IPS-18a (cell line): Measurements from ENCODE around the gene TMEM9.

Experiments used
- H3K27ac ChIP-seq: one replicate; pipeline ENCODE4 v1.5.1; 2013; ENCODE audit warnings: low read length
- H3K27me3 ChIP-seq: one replicate; pipeline ENCODE4 v1.6.1; 2013; ENCODE audit warnings: mild to moderate bottlenecking, low read length; ENCODE audit not compliant: control insufficient read depth, insufficient read depth
- H3K36me3 ChIP-seq: one replicate; pipeline ENCODE4 v1.6.1; 2013; ENCODE audit warnings: low read depth, low read length; ENCODE audit not compliant: control insufficient read depth
- H3K4me1 ChIP-seq: one replicate; pipeline ENCODE4 v1.6.1; 2013; ENCODE audit warnings: low read depth, low read length; ENCODE audit not compliant: control insufficient read depth
- H3K4me3 ChIP-seq: one replicate; pipeline ENCODE4 v1.5.1; 2013; ENCODE audit warnings: low read length
- H3K9ac ChIP-seq: one replicate; pipeline ENCODE4 v1.6.1; 2013; ENCODE audit warnings: mild to moderate bottlenecking, low read length, moderate library complexity
- H3K9me3 ChIP-seq: one replicate; pipeline ENCODE4 v1.6.1; 2013; ENCODE audit warnings: low read depth, low read length; ENCODE audit not compliant: control insufficient read depth

Gene TMEM9

DNA sequence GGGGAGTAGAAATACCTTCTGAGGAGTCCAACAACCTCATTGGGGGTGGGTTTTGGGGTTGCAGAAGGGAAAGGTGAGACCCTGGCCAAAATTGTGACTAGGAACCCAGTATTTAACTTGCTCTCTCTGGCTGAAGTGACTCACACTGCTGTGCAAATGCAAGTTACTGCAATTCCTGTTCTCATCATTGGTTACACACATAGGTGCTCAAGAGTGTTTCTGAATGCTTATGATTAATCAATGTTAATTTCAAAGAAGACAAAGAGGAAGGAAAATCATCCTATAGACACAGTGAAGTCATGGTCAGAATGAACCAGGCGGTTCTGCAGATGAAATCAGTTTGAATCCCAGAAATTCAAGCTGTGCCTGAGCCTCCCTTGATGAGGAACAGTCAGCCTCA is 30.4 kb downstream of the TMEM9 start:
- no peak overlapping the region for H3K27ac ChIP-seq
- H3K4me1 ChIP-seq: peaks cover 2% of the 10 kb centered on the region
- no peaks in the 10 kb centered on the region for H3K36me3 ChIP-seq
- H3K27me3 ChIP-seq: no peaks in the 10 kb centered on the region
- no peak overlapping the region for H3K9ac ChIP-seq
- no peaks in the 10 kb centered on the region for H3K9me3 ChIP-seq
- H3K4me3 ChIP-seq: no peak overlapping the region

DNA sequence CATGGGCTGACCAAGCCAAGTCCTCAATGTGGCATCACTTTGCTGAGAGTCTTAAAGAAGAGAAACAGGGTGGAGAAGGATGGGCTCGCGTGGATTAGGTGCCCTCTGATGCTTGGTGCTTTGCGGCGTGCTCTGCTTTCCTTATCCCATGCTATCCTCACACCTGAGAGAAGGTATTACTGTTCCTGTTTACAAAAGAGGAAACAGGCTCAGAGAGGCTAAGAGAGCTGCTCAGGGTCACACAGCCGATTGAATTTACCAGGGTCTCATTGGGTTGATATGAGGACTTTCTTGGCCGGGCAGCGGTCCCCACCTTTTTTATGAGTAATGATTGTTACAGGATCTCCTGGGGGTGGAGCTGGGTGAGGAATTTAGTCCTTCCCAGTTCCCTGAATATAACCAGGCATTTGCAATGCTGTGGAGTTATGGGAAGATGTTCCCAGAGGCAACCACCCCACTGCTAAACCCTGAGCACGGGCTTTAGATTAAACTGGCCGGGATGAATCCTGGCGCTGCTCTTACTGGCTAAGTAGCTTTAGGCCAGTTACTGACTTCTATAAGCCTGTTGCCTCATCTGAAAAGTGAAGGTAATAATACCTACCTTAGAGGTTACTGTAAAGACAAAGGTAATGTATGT is 31.8 kb downstream of the TMEM9 start:
- Histone ChIP-seq H3K27ac (no peak overlapping the region), H3K9me3 (no peaks in the 10 kb centered on the region), H3K4me1 (peaks cover 2% of the 10 kb centered on the region), H3K27me3 (no peaks in the 10 kb centered on the region), H3K36me3 (no peaks in the 10 kb centered on the region), H3K9ac (no peak overlapping the region), H3K4me3 (no peak overlapping the region)

DNA sequence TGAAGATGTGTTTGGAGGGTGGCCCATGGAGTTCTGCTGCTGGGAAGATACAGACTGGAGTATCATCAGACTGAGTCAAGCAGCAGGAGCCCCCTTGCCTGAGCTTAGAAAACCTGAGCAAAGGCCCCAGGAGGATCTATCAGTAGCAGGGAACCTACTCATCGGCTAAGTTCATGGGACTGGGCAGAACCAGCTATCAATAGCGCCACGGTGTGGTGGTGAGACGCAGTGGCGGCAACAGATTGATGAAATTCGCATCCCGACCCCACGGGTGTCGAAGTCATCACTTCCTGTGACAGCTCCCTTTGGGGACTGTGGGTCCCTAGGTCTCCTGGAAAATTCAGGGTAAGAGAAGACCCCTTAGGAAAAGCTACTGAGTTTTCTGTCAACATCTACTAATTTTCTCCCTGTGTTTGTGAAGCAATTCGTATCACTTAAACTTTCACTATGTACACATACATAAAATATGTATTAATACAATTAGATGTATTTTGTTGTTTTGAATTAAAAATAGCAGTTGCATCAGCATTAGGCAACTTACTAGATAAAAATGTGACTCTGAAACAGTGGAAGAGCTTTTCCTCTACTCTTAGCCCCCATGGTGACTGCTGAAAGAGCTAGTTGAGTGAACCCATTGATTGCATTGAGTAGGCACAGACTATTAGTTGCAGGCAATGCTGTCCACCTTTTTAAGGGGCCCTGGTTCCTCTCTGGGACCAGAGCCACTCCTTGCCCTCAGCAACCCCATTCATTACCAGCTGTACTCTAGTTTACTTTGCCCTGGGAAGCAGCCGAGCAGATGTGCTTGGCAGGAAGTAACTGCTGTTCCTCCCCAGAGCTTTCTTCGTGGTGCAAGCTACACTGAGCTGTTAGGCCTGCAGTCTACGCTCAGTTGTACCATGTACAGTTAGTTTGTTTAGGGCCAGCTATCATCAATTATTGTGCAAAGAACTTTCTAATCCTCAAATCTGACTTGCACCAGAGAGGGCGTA is 34.8 kb downstream of the TMEM9 start:
- no peaks in the 10 kb centered on the region for H3K9me3 ChIP-seq
- H3K4me3 ChIP-seq: no peak overlapping the region
- H3K27me3 ChIP-seq: peaks cover 20% of the 10 kb centered on the region
- H3K27ac ChIP-seq: no peak overlapping the region
- H3K9ac ChIP-seq: no peak overlapping the region
- H3K4me1 ChIP-seq: no peaks in the 10 kb centered on the region
- H3K36me3 ChIP-seq: no peaks in the 10 kb centered on the region

DNA sequence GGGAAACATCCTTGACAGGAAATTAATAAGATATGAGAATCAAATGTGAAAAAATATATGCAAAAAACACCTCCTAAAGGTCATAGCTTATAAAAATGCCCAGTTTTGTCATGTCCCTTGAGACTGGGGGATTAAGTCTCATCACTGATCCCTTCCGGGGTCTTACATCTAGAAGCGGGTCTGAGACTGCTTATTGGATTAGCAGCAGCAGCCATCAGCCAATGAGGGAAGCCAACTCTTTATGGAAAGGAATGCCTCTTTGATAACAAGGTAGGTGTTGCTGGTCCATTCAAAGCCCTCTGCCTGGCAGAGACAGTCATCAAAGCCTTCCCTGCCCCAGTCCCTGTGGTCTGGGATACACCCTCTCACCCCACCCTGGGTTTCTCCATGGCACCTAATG is 38.2 kb downstream of the TMEM9 start:
- no peak overlapping the region for H3K4me3 ChIP-seq
- H3K36me3 ChIP-seq: no peaks in the 10 kb centered on the region
- no peak overlapping the region for H3K27ac ChIP-seq
- peaks cover 3% of the 10 kb centered on the region for H3K4me1 ChIP-seq
- peaks cover 31% of the 10 kb centered on the region for H3K27me3 ChIP-seq
- no peaks in the 10 kb centered on the region for H3K9me3 ChIP-seq
- no peak overlapping the region for H3K9ac ChIP-seq

DNA sequence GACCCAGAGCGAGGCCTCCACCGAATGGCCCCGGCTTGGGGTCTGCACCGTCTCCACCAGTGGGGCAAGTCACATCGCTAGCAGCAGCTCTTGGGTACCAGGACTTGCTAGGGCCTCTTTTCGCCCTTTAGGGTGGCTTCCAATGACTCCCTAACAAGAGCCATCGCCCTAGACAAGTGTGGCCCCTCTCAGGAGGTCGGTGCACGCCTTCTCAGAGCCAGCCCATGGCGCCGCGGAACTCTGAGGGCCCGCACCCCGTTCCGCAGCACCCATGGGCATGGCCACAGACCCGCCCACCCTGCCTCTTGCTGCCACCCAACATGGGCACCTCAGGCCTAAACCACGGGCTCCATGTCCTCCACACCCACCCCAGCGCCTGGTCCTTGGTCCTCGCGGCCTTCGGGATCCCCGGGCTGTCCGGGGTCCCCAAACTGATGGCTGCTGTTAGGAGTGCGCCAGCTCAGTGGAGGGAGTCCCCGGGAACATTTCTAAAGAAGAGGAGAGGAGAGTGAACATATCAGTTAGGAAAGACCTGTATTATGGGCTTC is 38.8 kb downstream of the TMEM9 start:
- no peaks in the 10 kb centered on the region for H3K36me3 ChIP-seq
- H3K27ac ChIP-seq: no peak overlapping the region
- no peaks in the 10 kb centered on the region for H3K9me3 ChIP-seq
- peaks cover 31% of the 10 kb centered on the region for H3K27me3 ChIP-seq
- no peak overlapping the region for H3K9ac ChIP-seq
- no peak overlapping the region for H3K4me3 ChIP-seq
- peaks cover 3% of the 10 kb centered on the region for H3K4me1 ChIP-seq

DNA sequence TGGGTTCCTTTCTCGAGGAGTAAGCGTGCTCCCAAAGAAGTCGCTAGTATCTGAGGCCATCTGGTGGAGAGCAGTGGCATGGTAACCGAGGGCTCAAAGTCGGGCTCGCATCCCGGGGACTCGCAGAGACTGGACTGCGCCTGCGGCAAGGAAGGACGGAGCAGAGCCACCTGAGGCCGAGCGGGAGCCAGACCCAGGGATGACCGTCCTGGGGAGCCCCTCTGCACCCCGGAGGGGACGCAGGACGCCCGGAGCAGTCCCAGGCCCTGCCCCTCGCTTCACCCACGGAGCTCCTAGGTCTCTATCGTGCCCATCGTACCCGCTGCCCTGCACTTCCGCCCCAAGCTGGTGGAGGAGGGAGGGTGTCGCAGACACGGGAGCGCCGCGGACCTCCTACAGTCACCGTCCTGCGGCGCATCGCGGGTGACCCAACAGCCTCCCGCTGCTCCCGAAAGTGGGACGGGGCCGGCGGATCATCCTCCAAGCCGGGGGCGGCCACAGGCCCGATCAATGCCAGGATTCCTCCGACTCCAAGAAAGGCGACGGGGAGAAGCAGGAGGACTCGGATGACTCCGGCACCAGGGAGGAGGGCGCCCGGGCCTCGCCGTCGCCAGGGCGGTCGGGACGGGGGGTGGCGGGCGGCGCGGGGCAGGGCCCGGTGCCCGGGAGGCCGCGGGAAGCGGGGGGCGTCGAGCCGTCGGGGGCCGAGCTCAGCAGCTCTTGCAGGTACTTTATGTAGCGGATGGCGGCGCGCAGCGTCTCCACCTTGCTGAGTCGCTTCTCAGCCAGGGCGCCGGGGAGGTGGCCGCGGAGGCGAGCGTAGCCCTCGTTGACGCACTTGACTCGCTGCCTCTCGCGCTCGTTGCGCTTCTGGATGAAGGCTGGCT is 39.8 kb downstream of the TMEM9 start:
- H3K9ac ChIP-seq: no peak overlapping the region
- H3K27me3 ChIP-seq: peaks cover 31% of the 10 kb centered on the region
- H3K36me3 ChIP-seq: no peaks in the 10 kb centered on the region
- H3K4me1 ChIP-seq: peaks cover 3% of the 10 kb centered on the region
- H3K4me3 ChIP-seq: peak overlapping the region; percentile 55
- no peak overlapping the region for H3K27ac ChIP-seq
- H3K9me3 ChIP-seq: no peaks in the 10 kb centered on the region

DNA sequence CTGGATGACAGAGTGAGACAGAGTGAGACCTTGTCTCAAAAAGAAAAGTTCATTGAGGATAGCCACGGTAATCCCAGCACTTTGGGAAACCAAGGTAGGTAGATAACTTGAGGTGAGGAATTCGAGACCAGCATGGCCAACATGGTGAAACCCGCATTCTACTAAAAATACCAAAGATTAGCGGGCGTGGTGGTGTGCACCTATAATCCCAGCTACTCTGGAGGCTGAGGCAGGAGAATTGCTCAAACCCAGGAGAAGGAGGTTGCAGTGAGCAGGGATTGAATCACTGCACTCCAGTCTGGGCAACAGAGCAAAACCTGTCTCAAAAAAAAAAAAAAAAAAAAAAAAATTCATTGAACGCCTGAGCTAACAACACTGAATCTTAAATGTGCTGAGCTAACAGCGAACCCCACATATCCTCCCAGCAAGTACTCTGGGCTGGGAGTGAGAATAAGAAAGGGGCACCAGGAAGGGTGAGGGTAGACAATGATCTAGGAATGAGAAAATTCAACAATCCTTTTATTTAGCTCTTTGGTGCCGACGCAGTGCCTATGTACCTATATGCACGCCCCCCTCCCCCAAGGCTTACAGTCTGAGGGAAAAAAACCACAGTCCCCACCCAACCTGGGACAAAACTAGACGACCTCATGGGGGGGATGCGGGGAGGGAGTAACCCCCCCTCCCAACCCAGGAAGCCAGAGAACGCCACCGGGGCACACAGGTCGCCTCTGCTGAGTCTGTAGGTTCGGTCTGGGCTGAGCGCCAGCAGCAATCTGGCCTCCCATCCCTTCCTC is 40.6 kb downstream of the TMEM9 start:
- H3K9me3 ChIP-seq: no peaks in the 10 kb centered on the region
- H3K9ac ChIP-seq: no peak overlapping the region
- H3K27me3 ChIP-seq: peaks cover 31% of the 10 kb centered on the region
- no peak overlapping the region for H3K27ac ChIP-seq
- H3K4me3 ChIP-seq: peak overlapping the region; percentile 55
- H3K36me3 ChIP-seq: no peaks in the 10 kb centered on the region
- H3K4me1 ChIP-seq: peaks cover 4% of the 10 kb centered on the region

DNA sequence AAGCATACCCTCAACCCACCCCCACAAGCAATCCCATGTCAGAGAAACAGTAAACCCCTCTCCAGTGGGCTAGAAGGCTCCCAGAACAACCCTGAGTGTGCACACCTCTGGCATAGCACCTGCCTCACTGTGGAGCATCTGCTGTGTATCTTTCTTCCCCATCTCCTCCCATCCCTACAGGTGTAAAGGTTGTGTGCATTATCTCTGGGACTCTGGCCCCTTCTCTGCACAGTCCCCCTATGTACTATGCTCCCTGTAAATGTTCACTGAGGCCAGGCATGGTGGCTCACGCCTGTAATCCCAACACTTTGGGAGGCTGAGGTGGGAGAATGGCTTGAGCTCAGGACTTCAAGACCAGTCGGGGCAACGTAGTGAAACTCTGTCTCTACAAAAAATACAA is 41.3 kb downstream of the TMEM9 start:
- no peaks in the 10 kb centered on the region for H3K9me3 ChIP-seq
- no peaks in the 10 kb centered on the region for H3K36me3 ChIP-seq
- H3K27me3 ChIP-seq: peaks cover 31% of the 10 kb centered on the region
- peaks cover 9% of the 10 kb centered on the region for H3K4me1 ChIP-seq
- H3K4me3 ChIP-seq: no peak overlapping the region
- no peak overlapping the region for H3K9ac ChIP-seq
- no peak overlapping the region for H3K27ac ChIP-seq

DNA sequence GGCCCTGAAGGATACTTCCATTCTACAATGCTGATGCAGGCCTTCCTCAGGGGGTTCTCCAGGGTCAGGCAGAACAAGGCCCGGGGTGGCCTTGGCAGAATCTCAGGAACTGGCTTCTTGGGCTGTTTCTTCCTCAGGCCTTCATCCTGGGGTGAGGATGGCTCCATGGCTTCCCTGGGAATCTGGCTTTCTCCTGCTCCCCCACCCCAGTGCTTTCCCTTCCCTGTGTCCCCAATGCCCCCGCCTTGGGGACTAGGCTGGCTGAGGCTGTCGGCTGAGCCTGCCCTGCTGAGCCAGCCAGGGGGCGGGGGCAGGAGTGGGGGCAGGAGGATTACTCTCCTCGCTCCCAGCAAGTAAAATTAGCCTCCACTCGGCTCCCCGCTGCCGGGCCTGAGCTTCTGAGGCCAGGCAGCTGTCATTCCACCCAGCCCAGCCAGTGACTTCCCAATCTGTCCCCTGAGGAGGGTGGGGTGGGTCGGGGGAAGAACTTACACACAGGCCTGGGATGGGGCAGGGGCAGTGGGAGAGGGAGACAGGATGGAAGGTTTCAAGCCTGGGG is 42.0 kb downstream of the TMEM9 start, which contains the start of gene CACNA1S:
Gene CACNA1S, minus strand, starts transcription at position 254 of the 559 bp plus-strand sequence. Its CDS starts 87 bp downstream, at position 167.
- Histone ChIP-seq H3K27ac (no peak within 1 kb of the TSS), H3K9ac (no peak within 1 kb of the TSS), H3K27me3 (peaks cover 31% of the 10 kb centered on the region), H3K9me3 (no peaks in the 10 kb centered on the region), H3K36me3 (no peaks in the 10 kb centered on the region), H3K4me1 (peaks cover 9% of the 10 kb centered on the region), H3K4me3 (no peak within 1 kb of the TSS)

DNA sequence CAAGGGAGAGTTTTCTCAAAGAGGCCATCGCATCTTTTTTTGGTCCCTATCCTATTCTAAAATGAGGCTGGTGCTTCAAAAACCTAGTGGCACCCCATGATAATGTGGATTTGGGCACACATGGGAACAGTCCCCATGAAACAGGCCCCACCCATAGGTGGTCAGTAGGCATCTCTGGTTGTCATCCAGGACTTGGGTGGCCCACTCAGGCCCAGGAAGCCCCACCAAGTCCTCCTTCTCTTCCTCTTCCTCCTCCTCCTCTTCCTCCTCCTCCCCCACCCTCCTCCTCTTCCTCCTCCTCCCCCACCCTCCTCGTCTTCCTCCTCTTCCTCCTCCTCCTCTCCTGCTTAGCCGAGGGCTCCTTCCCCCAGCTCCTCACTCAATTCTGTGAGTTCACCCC is 42.6 kb downstream of the TMEM9 start:
- Histone ChIP-seq H3K4me3 (no peak overlapping the region), H3K27me3 (peaks cover 31% of the 10 kb centered on the region), H3K27ac (no peak overlapping the region)

More for the DNA sequence above, 42.6 kb downstream of the TMEM9 start:
- peaks cover 9% of the 10 kb centered on the region for H3K4me1 ChIP-seq
- no peaks in the 10 kb centered on the region for H3K36me3 ChIP-seq
- H3K9ac ChIP-seq: no peak overlapping the region
- no peaks in the 10 kb centered on the region for H3K9me3 ChIP-seq
